A549 (cell line): ENCODE data around the gene APCDD1.

ENCODE experiments used
- BHLHE40 ChIP-seq: IDR thresholded peaks from 2 replicates; pipeline ENCODE4 v1.6.1; 2012; ENCODE audit warnings: low read depth, low read length, inconsistent platforms
- CHD2 ChIP-seq: fragments of 150-350 bp; IDR thresholded peaks from 2 replicates; pipeline ENCODE4 v1.6.1; 2014; ENCODE audit warnings: low read length; ENCODE audit not compliant: partially characterized antibody
- CTCF ChIP-seq: fragments of >200 bp; sonication (Bioruptor Twin); formaldehyde crosslinking; IDR thresholded peaks from 3 replicates; pipeline ENCODE4 v1.5.1; 2016
- EP300 ChIP-seq, 2 experiments: fragments of >200 bp; sonication (Bioruptor Twin); formaldehyde crosslinking; IDR thresholded peaks; 2 replicates in 1 of 2; 3 replicates in 1 of 2; pipeline ENCODE4 v1.6.1; 2016 to 2017
- JUNB ChIP-seq: fragments of >200 bp; sonication (Bioruptor Twin); formaldehyde crosslinking; IDR thresholded peaks from 2 replicates; pipeline ENCODE4 v1.6.1; 2016
- MAFK ChIP-seq: fragments of 450-650 bp; IDR thresholded peaks from 2 replicates; pipeline ENCODE4 v1.6.1; 2014; ENCODE audit not compliant: partially characterized antibody
- MAX ChIP-seq: IDR thresholded peaks from 2 replicates; pipeline ENCODE4 v1.6.1; 2012
- POLR2A ChIP-seq: IDR thresholded peaks from 2 replicates; pipeline ENCODE4 v1.6.1; 2012; ENCODE audit warnings: mild to moderate bottlenecking, low read length
- ZC3H11A ChIP-seq: fragments of 450-650 bp; IDR thresholded peaks from 2 replicates; pipeline ENCODE4 v1.6.1; 2014; ENCODE audit warnings: antibody characterized with exemption, mild to moderate bottlenecking
- TF ChIP-seq, protein P1 (sequence below): fragments of >200 bp; sonication (Bioruptor Twin); formaldehyde crosslinking; IDR thresholded peaks from 3 replicates; pipeline ENCODE4 v1.6.1; 2016

GRCh38 chr18:10413722-10414121 lies 40.7 kb upstream of the APCDD1 start:
- TF ChIP-seq CTCF: no peak
- TF ChIP-seq, protein P1, sequence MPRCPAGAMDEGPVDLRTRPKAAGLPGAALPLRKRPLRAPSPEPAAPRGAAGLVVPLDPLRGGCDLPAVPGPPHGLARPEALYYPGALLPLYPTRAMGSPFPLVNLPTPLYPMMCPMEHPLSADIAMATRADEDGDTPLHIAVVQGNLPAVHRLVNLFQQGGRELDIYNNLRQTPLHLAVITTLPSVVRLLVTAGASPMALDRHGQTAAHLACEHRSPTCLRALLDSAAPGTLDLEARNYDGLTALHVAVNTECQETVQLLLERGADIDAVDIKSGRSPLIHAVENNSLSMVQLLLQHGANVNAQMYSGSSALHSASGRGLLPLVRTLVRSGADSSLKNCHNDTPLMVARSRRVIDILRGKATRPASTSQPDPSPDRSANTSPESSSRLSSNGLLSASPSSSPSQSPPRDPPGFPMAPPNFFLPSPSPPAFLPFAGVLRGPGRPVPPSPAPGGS: no peak
- no peak for TF ChIP-seq JUNB
- TF ChIP-seq BHLHE40: no peak
- TF ChIP-seq MAX: no peak
- TF ChIP-seq EP300 (IDR thresholded peaks at IDR 0.05): no peak
- TF ChIP-seq POLR2A: no peak
- TF ChIP-seq CHD2: no peak
- no peak for TF ChIP-seq MAFK
- TF ChIP-seq ZC3H11A: no peak
